WTC11 (cell line): ENCODE data around the gene TRPC3. TPM values are rescaled to one million over a fixed set of nuclear protein-coding genes. Genes with fewer than 3 reads are reported as not detected.

Experiments
- ATAC-seq: fragments of 200-7000 bp; cut with Tn5 transposase; 2 replicates; pipeline ENCODE4 v1.10.0; 2021; ENCODE audit warnings: mild to moderate bottlenecking, moderate library complexity
- CTCF ChIA-PET: fragments of 300-600 bp; sonication (Branson Sonifier 250); formaldehyde crosslinking; loops from one replicate; lab custom pipeline; 2021; ENCODE audit warnings: antibody characterized with exemption; lab: Charles Lee
- POLR2A ChIA-PET: fragments of 350-600 bp; sonication (Branson Sonifier 250); formaldehyde crosslinking; loops from one replicate; lab custom pipeline; 2021; ENCODE audit warnings: antibody characterized with exemption; lab: Charles Lee
- DNase-seq: peaks from one replicate; pipeline ENCODE4 v3.0.0; 2021; ENCODE audit warnings: low spot score
- H3K27ac Mint-ChIP-seq: 2 replicates; pipeline ENCODE4 v1.8.0; 2021; ENCODE audit warnings: mixed read lengths
- H3K27me3 Mint-ChIP-seq: 2 replicates; pipeline ENCODE4 v1.8.0; 2021; ENCODE audit warnings: low read depth, mild to moderate bottlenecking, moderate library complexity, mixed read lengths
- H3K36me3 Mint-ChIP-seq: 2 replicates; pipeline ENCODE4 v1.8.0; 2021; ENCODE audit warnings: mixed read lengths
- H3K4me1 Mint-ChIP-seq: 2 replicates; pipeline ENCODE4 v1.8.0; 2022; ENCODE audit warnings: mixed read lengths
- H3K4me3 Mint-ChIP-seq: 2 replicates; pipeline ENCODE4 v1.8.0; 2021; ENCODE audit warnings: mild to moderate bottlenecking, moderate library complexity, mixed read lengths
- H3K9me3 Mint-ChIP-seq: 2 replicates; pipeline ENCODE4 v1.8.0; 2021; ENCODE audit warnings: mixed read lengths
- FOXP1 ChIP-seq: sonication (generic); formaldehyde crosslinking; IDR thresholded peaks from 2 replicates; pipeline ENCODE4 v1.8.0; 2022; ENCODE audit warnings: missing genetic modification reagents, mild to moderate bottlenecking, moderate library complexity, borderline replicate concordance
- GABPB1 ChIP-seq: sonication (generic); formaldehyde crosslinking; IDR thresholded peaks from 2 replicates; pipeline ENCODE4 v1.8.1; 2023; ENCODE audit warnings: mild to moderate bottlenecking, missing genetic modification reagents
- KAT7 ChIP-seq: sonication (generic); formaldehyde crosslinking; IDR thresholded peaks from 2 replicates; pipeline ENCODE4 v1.8.1; 2023; ENCODE audit warnings: missing genetic modification reagents, mild to moderate bottlenecking, borderline replicate concordance
- MXD4 ChIP-seq: fragments of 250-450 bp; sonication (Bioruptor Pico); IDR thresholded peaks from 2 replicates; pipeline ENCODE4 v1.8.0; 2021; ENCODE audit warnings: mild to moderate bottlenecking, moderate library complexity, borderline replicate concordance
- NR2C2 ChIP-seq: sonication (generic); formaldehyde crosslinking; IDR thresholded peaks from 2 replicates; pipeline ENCODE4 v1.8.0; 2022; ENCODE audit warnings: mild to moderate bottlenecking, missing genetic modification reagents
- OVOL2 ChIP-seq: fragments of 250-450 bp; sonication (Bioruptor Pico); IDR thresholded peaks from 2 replicates; pipeline ENCODE4 v1.9.0; 2021; ENCODE audit warnings: mild to moderate bottlenecking, borderline replicate concordance
- TEAD1 ChIP-seq: sonication (generic); formaldehyde crosslinking; IDR thresholded peaks from 2 replicates; pipeline ENCODE4 v1.8.0; 2022; ENCODE audit warnings: mild to moderate bottlenecking, missing genetic modification reagents
- ZNF121 ChIP-seq: sonication (generic); formaldehyde crosslinking; IDR thresholded peaks from 2 replicates; pipeline ENCODE4 v1.8.0; 2023; ENCODE audit warnings: missing genetic modification reagents
- ZNF219 ChIP-seq: sonication (generic); formaldehyde crosslinking; IDR thresholded peaks from 2 replicates; pipeline ENCODE4 v1.8.0; 2023; ENCODE audit warnings: missing genetic modification reagents, mild to moderate bottlenecking, borderline replicate concordance
- ZNF232 ChIP-seq: sonication (generic); formaldehyde crosslinking; IDR thresholded peaks from 2 replicates; pipeline ENCODE4 v1.8.0; 2022; ENCODE audit warnings: mild to moderate bottlenecking, missing genetic modification reagents
- ZNF317 ChIP-seq: sonication (generic); formaldehyde crosslinking; IDR thresholded peaks from 2 replicates; pipeline ENCODE4 v1.8.1; 2023; ENCODE audit warnings: low read depth, mild to moderate bottlenecking, moderate library complexity, missing genetic modification reagents, borderline replicate concordance
- ZNF396 ChIP-seq: fragments of 250-450 bp; sonication (Bioruptor Pico); IDR thresholded peaks from 2 replicates; pipeline ENCODE4 v1.8.0; 2021; ENCODE audit warnings: mild to moderate bottlenecking, moderate library complexity, borderline replicate concordance
- total RNA-seq: library from RNA; stranded (reverse); gene quantifications from 3 replicates; pipeline ENCODE4 v1.2.3, GENCODE V29; 2021
- TF ChIP-seq, protein P1 (sequence below): fragments of 250-450 bp; sonication (Bioruptor Pico); conservative IDR thresholded peaks from 2 replicates; pipeline ENCODE4 v1.9.0; 2021; ENCODE audit warnings: mild to moderate bottlenecking
- TF ChIP-seq, protein P2 (sequence below): sonication (generic); formaldehyde crosslinking; IDR thresholded peaks from 2 replicates; pipeline ENCODE4 v1.8.1; 2022; ENCODE audit warnings: low read depth, missing genetic modification reagents, borderline replicate concordance
- TF ChIP-seq, protein P3 (sequence below): sonication (generic); formaldehyde crosslinking; conservative IDR thresholded peaks from 2 replicates; pipeline ENCODE4 v1.8.1; 2023; ENCODE audit warnings: mild to moderate bottlenecking, low read depth, missing genetic modification reagents, moderate library complexity
- TF ChIP-seq, protein P4 (sequence below): fragments of 250-450 bp; sonication (Bioruptor Pico); IDR thresholded peaks from 2 replicates; pipeline ENCODE4 v1.8.0; 2021; ENCODE audit warnings: mild to moderate bottlenecking
- TF ChIP-seq, protein P5 (sequence below): sonication (generic); formaldehyde crosslinking; IDR thresholded peaks from 2 replicates; pipeline ENCODE4 v1.8.1; 2023; ENCODE audit warnings: mild to moderate bottlenecking, missing genetic modification reagents
- TF ChIP-seq, protein P6 (sequence below): sonication (generic); formaldehyde crosslinking; IDR thresholded peaks from 2 replicates; pipeline ENCODE4 v1.8.0; 2022; ENCODE audit warnings: mild to moderate bottlenecking, missing genetic modification reagents
- TF ChIP-seq, protein P7 (sequence below): fragments of 250-450 bp; sonication (Bioruptor Pico); IDR thresholded peaks from 2 replicates; pipeline ENCODE4 v1.9.0; 2021; ENCODE audit warnings: mild to moderate bottlenecking

TRPC3 gene
- total RNA-seq, 1 experiment from 2014 or later, result 0.26 TPM

DNA sequence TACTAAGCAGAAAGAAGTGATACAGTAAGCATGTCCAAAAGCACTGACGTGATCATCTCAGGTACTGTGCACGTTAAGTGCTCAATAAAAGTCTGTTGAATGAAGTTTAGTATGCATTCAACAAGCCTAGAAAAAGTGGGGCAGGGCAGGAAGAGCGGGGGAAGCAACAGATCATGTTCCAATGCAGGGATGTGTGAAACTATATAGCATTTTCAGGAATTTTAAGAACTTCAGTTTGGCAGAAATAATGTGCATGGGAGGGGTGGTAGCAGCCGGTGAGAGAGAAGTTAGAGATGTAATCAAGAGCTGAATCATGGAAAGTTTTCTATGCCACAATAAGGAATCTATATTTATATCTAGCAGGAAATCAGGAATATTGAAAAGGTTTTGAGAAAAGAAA, 109.0 kb downstream of the TRPC3 start:
- ChIA-PET POLR2A (no interaction called here), CTCF (no interaction called here)
- H3K9me3 Mint-ChIP-seq, result peaks cover 5% of the 10 kb centered on the region; the same call in 1 of the 2 replicates
- DNase-seq, result no peak
- H3K36me3 Mint-ChIP-seq, result peaks cover 15% of the 10 kb centered on the region
- ATAC-seq, result no peak
- H3K27me3 Mint-ChIP-seq, result no peaks in the 10 kb centered on the region
- H3K4me3 Mint-ChIP-seq, result no peak overlapping the region
- TF ChIP-seq ZNF121 (no peak), TEAD1 (CRISPR knock-in tag) (no peak), ZNF219 (no peak), NR2C2 (no peak), KAT7 (CRISPR knock-in tag) (no peak), ZNF396 (CRISPR knock-in tag) (no peak), ZNF232 (CRISPR knock-in tag) (no peak), OVOL2 (no peak), FOXP1 (CRISPR knock-in tag) (no peak), ZNF317 (no peak), GABPB1 (CRISPR knock-in tag) (no peak), MXD4 (CRISPR knock-in tag) (no peak)
- TF ChIP-seq, protein P1, sequence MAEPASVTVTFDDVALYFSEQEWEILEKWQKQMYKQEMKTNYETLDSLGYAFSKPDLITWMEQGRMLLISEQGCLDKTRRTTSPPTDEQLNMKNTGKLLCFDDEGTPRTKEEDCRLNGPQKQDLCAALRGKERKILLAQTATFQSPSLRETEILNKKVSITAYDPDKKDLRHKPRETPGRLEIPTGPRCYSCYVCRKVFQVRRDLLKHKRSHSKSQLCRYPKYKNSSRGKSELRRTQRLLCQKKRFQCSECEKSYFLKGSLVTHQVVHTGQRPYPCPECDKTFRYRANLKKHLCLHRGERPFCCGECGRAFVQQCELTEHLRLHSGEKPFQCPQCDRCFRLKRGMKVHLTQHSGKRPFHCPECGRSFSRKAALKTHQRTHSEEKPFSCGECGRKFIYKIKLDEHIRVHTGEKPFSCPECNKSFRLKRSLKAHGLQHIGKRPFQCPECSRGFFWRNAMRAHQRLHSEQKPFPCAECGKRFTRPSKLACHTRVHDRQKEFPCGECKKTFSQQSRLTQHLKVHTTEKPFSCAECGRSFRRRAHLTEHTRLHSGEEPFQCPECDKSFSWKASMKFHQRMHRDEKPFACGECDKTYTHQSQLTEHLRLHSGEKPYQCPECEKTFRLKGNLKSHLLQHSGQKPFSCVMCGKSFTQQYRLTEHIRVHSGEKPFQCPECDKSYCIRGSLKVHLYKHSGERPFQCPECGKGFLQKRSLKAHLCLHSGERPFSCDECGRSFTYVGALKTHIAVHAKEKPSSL (CRISPR knock-in tag), result no peak
- TF ChIP-seq, protein P2, sequence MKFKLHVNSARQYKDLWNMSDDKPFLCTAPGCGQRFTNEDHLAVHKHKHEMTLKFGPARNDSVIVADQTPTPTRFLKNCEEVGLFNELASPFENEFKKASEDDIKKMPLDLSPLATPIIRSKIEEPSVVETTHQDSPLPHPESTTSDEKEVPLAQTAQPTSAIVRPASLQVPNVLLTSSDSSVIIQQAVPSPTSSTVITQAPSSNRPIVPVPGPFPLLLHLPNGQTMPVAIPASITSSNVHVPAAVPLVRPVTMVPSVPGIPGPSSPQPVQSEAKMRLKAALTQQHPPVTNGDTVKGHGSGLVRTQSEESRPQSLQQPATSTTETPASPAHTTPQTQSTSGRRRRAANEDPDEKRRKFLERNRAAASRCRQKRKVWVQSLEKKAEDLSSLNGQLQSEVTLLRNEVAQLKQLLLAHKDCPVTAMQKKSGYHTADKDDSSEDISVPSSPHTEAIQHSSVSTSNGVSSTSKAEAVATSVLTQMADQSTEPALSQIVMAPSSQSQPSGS, result no peak
- TF ChIP-seq, protein P3, sequence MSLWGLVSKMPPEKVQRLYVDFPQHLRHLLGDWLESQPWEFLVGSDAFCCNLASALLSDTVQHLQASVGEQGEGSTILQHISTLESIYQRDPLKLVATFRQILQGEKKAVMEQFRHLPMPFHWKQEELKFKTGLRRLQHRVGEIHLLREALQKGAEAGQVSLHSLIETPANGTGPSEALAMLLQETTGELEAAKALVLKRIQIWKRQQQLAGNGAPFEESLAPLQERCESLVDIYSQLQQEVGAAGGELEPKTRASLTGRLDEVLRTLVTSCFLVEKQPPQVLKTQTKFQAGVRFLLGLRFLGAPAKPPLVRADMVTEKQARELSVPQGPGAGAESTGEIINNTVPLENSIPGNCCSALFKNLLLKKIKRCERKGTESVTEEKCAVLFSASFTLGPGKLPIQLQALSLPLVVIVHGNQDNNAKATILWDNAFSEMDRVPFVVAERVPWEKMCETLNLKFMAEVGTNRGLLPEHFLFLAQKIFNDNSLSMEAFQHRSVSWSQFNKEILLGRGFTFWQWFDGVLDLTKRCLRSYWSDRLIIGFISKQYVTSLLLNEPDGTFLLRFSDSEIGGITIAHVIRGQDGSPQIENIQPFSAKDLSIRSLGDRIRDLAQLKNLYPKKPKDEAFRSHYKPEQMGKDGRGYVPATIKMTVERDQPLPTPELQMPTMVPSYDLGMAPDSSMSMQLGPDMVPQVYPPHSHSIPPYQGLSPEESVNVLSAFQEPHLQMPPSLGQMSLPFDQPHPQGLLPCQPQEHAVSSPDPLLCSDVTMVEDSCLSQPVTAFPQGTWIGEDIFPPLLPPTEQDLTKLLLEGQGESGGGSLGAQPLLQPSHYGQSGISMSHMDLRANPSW (CRISPR knock-in tag), result no peak
- TF ChIP-seq, protein P4, sequence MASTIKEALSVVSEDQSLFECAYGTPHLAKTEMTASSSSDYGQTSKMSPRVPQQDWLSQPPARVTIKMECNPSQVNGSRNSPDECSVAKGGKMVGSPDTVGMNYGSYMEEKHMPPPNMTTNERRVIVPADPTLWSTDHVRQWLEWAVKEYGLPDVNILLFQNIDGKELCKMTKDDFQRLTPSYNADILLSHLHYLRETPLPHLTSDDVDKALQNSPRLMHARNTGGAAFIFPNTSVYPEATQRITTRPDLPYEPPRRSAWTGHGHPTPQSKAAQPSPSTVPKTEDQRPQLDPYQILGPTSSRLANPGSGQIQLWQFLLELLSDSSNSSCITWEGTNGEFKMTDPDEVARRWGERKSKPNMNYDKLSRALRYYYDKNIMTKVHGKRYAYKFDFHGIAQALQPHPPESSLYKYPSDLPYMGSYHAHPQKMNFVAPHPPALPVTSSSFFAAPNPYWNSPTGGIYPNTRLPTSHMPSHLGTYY (CRISPR knock-in tag), result no peak
- TF ChIP-seq, protein P5, sequence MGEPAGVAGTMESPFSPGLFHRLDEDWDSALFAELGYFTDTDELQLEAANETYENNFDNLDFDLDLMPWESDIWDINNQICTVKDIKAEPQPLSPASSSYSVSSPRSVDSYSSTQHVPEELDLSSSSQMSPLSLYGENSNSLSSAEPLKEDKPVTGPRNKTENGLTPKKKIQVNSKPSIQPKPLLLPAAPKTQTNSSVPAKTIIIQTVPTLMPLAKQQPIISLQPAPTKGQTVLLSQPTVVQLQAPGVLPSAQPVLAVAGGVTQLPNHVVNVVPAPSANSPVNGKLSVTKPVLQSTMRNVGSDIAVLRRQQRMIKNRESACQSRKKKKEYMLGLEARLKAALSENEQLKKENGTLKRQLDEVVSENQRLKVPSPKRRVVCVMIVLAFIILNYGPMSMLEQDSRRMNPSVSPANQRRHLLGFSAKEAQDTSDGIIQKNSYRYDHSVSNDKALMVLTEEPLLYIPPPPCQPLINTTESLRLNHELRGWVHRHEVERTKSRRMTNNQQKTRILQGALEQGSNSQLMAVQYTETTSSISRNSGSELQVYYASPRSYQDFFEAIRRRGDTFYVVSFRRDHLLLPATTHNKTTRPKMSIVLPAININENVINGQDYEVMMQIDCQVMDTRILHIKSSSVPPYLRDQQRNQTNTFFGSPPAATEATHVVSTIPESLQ, result no peak
- TF ChIP-seq, protein P6, sequence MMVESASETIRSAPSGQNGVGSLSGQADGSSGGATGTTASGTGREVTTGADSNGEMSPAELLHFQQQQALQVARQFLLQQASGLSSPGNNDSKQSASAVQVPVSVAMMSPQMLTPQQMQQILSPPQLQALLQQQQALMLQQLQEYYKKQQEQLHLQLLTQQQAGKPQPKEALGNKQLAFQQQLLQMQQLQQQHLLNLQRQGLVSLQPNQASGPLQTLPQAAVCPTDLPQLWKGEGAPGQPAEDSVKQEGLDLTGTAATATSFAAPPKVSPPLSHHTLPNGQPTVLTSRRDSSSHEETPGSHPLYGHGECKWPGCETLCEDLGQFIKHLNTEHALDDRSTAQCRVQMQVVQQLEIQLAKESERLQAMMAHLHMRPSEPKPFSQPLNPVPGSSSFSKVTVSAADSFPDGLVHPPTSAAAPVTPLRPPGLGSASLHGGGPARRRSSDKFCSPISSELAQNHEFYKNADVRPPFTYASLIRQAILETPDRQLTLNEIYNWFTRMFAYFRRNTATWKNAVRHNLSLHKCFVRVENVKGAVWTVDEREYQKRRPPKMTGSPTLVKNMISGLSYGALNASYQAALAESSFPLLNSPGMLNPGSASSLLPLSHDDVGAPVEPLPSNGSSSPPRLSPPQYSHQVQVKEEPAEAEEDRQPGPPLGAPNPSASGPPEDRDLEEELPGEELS, result no peak
- TF ChIP-seq, protein P7, sequence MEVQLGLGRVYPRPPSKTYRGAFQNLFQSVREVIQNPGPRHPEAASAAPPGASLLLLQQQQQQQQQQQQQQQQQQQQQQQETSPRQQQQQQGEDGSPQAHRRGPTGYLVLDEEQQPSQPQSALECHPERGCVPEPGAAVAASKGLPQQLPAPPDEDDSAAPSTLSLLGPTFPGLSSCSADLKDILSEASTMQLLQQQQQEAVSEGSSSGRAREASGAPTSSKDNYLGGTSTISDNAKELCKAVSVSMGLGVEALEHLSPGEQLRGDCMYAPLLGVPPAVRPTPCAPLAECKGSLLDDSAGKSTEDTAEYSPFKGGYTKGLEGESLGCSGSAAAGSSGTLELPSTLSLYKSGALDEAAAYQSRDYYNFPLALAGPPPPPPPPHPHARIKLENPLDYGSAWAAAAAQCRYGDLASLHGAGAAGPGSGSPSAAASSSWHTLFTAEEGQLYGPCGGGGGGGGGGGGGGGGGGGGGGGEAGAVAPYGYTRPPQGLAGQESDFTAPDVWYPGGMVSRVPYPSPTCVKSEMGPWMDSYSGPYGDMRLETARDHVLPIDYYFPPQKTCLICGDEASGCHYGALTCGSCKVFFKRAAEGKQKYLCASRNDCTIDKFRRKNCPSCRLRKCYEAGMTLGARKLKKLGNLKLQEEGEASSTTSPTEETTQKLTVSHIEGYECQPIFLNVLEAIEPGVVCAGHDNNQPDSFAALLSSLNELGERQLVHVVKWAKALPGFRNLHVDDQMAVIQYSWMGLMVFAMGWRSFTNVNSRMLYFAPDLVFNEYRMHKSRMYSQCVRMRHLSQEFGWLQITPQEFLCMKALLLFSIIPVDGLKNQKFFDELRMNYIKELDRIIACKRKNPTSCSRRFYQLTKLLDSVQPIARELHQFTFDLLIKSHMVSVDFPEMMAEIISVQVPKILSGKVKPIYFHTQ, result no peak
- no peaks in the 10 kb centered on the region for H3K4me1 Mint-ChIP-seq
- no peak overlapping the region for H3K27ac Mint-ChIP-seq
